IPS DF 4.7 (cell line): ENCODE results near the gene OR2T3.
"Not testable (repeated sequence)": the region's sequence is repeated elsewhere in the genome, so short reads cannot be mapped to it uniquely, and the experiment has no call there.

Experiments
- DNase-seq: peaks from one replicate; pipeline ENCODE4 v3.0.0-alpha.2; 2013; ENCODE audit warnings: low spot score; ENCODE audit errors: extremely low read depth

The OR2T3 gene

DNA sequence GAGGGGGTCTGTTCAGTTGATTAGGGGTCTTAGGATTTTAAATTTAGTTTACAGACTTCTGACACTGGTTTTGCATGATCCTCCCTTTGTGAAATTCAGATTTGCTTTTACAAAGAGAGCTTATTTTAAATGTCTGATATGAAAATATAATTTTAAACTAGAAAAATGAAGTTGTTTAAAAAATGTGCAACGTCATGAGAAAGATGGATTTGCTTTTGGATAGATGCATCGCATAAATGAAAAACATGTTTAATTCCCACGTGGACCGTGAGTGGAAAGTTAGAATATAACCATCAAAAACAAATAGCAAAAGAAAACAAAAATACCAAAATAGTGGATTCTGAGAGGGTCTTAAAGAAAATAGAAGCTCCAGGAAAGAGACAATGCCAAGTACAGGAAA, 2.0 kb upstream of the OR2T3 start:
- no peak for DNase-seq

DNA sequence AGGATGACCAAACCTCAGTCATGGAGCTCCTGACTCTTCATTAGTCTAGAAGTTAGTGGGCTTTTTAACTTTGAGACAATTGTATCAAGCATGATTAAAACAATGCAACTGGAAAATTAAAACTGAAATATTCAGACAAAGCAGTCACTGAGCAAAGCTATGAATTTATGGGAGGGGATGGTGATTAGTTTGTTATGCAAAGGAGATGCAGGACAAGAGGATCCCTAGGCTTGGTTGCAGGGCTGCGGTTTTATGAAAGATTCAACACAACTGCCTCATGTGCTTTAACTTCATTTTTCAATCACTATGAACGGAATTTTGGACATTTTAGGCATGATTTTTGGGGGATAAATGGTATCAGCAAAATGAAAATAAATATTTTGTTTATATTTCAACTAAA, 1.0 kb upstream of the OR2T3 start:
- not testable (repeated sequence) for DNase-seq

DNA sequence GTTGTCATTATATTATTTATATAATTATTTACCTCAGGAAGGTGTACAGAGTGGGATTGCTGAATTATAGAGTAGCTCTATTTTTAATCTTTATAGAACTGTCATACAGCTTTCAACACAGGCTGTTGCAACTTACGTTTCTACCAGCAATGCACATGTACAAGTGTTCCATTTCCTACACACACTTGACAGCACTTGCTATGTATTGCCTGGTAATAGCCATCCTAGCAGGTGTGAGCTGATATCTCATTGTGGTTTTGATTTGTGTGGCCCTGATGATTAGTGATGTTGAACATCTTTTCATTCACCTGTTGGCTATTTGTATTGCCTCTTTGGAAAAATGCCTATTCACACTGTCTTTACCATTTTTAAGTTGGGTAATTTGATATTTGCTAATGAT, 2.5 kb downstream of the OR2T3 start:
- not testable (repeated sequence) for DNase-seq

DNA sequence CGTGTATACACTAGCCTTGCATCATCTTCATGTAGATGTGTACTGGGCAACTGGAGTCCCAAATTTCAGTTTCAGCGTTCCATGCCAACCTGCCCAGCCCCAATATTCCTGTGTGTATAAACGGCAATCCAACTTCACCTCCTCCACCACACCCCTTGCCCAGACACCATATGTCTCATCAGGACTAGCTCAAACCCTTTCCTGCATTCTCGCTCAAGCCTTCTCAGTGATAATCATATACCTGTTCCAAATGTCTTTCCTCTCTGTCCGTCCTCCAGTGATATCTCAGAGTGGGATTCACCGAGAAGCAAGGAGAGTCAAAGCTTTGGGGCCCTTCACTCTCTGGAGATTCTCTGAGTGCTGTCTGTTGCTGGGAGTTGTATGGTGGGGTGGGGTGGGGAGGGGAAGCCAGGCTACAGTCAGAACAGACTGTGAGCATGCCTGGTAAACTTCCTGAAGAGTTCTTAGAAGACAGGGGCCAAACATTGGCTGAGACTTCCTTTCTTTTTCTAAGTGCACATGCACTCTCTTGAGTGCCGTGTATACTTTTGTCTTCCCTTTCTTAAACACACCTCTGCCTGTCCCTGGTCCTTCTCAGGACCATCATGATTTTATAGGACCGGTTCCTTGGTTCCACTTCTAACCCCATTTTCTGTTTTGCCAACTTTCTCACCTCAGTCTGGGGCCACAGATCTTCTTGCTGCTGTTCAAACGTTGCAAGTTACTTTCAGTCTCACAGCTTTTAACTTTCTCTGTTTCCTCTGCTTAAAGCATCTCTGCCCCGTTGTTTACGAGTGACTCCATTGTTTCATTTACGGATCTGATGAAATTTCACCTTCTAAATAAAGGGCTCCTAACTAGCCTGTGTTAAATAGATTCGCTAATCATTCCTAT, 8.8 kb downstream of the OR2T3 start:
- DNase-seq = not testable (repeated sequence)

DNA sequence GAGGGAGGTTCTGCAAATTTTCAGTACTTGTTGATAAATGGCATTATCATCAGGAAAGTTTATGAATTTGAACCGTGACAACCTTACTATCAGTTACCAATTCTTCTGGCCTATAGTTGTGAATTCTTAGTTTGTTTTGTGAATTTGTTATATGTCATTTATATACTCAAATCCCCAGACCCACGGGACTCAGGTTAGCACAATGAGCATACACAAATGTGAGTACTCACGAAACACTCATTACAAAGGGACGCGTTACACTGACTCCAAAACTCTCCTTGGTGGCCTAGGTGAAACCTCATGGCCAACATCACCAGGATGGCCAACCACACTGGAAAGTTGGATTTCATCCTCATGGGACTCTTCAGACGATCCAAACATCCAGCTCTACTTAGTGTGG, 15.1 kb downstream of the OR2T3 start, which contains the start of gene OR2T5:
OR2T5 (plus strand) TSS at position 301 of the 400 bp plus-strand sequence; CDS start at position 301, 0 bp downstream.
- not testable (repeated sequence) for DNase-seq

DNA sequence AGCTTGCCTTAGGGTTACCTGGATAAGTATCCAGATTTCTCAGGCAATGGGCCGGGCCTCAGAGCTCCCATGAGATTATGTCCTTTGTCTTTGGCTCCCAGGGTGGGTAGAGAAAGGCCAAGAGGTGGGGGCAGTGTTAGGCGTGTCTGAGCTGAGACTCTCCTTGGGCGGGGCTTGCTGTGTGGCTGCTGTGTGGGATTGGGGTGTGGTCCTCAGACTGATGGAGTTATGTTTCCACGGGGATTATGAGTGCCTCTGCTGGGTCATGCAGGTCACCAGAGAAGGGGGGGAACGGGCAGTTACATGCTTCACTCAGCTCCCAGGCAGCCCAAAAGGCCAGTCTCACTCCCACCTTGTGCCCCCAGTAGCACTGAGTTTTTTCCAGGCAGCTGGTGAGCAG, 23.5 kb downstream of the OR2T3 start:
- DNase-seq = not testable (repeated sequence)

DNA sequence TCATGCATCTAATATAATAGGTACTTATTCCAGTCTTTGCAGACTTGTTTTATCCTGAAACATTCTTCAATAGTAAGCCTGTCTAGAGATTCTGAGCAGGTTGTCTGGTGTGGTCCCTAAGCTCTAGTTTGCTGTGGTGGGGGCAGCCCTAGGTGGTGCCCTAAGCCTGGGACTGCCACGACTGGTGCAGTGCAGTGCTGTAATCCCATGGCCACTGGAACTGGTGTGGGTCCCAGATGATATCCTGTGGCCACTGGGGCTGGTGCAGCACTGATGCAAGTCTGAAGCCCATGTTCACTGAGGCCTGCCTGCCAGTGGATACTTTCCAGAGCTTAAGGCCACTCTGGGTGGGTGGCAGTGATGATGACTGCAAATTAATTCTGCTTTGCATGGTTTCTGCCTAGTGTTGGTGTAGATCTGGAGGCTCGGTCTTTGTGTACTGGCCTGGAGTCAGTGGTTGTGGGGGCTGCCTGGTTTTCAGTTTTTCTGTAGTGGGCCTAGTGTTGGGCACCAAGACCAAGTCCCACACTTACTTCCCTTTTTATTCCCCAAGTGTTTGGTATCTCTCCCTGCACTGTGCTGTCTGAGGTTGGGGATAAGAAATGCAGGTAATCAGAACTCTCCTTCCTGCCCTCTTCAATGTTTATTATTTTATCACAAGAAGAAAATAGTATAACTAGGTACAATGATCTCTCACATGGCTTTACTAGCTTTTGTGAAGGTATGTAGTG, 27.3 kb downstream of the OR2T3 start:
- not testable (repeated sequence) for DNase-seq

DNA sequence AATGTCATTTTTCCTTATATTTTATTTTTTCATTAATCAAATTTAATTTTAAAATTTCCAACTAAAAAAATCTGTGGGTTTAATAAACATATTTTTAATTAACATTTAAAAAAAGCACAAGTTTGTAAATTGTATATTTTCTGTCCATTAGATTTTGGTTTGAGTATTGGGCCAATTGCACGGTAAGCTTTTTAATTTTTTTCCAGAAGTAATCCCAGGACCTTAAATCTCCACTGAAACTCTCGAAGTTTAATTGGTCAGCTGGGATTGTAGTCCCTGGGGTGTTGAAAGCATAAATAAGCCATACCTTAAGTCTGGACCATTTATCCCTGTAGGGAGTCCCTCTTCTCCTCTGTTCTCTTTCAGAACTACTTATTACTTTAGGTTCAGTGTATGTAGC, 34.6 kb downstream of the OR2T3 start, which contains the start of gene OR2G6:
OR2G6 (plus strand) TSS at position 301 of the 400 bp plus-strand sequence. CDS start 13,574 bp downstream, outside the sequence.
- DNase-seq = not testable (repeated sequence)

DNA sequence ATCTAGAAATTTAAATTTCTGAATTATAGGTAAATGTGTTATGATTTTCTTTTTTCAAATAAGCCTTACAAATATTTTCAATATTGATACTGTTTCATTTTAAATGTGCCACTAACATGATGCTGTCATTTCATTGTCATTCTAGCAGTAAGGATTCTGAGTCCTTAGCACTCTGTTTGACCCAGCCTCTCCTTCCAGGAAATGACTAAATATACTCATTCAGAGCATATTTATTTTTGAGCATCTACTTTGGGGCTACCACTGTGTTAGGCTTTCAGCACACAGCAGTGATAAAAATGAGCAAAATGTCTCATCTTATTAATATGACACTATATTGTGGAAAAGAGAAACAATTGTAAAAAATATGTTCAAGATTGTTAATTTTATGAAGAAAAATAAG, 37.1 kb downstream of the OR2T3 start:
- not testable (repeated sequence) for DNase-seq

DNA sequence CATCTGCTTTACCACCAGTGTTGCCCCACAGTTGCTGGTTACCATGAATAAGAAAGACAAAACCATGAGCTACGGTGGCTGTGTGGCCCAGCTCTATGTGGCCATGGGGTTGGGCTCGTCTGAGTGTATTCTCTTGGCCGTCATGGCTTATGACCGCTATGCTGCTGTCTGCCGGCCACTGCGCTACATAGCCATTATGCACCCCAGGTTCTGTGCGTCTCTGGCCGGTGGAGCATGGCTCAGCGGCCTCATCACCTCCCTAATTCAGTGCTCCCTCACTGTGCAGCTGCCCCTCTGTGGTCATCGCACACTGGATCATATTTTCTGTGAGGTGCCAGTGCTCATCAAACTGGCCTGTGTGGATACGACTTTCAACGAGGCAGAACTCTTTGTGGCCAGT, 48.7 kb downstream of the OR2T3 start:
- no peak for DNase-seq
